Activated CD8-positive, alpha-beta memory T cell treated with anti-CD3 and anti-CD28 coated beads for 24 hours (primary cell): ENCODE results near the gene NDFIP1.
A peak's percentile ranks its signal among the peaks of the same experiment; 100 is the strongest.

Experiments used
- DNase-seq: peaks from one replicate; pipeline ENCODE4 v3.0.0-alpha.2; 2020

Gene NDFIP1

GRCh38 chr5:142095035-142095434 is 13.5 kb upstream of the NDFIP1 start:
- peak; percentile 76 for DNase-seq

GRCh38 chr5:142095651-142096330 is 12.8 kb upstream of the NDFIP1 start:
- DNase-seq, result peak; percentile 83

GRCh38 chr5:142096382-142096781 is 12.2 kb upstream of the NDFIP1 start:
- no peak for DNase-seq

GRCh38 chr5:142097681-142098080 is 10.9 kb upstream of the NDFIP1 start:
- DNase-seq, result no peak

- DNase-seq, result no peak
These were observed 10.3 kb upstream of the NDFIP1 start for GRCh38 chr5:142098275-142098674.

- DNase-seq, result no peak
These were observed 9.6 kb upstream of the NDFIP1 start for GRCh38 chr5:142098931-142099330.

GRCh38 chr5:142100307-142100706 is 8.3 kb upstream of the NDFIP1 start:
- no peak for DNase-seq

- DNase-seq, result no peak
These were observed 5.4 kb upstream of the NDFIP1 start for GRCh38 chr5:142102980-142103740.

GRCh38 chr5:142104491-142104890 is 4.1 kb upstream of the NDFIP1 start:
- DNase-seq, result no peak

GRCh38 chr5:142106061-142106460 is 2.5 kb upstream of the NDFIP1 start:
- DNase-seq, result no peak

- no peak for DNase-seq
These were observed 1.4 kb upstream of the NDFIP1 start for GRCh38 chr5:142107036-142107735.

GRCh38 chr5:142107736-142108431 is 695 bp upstream of the NDFIP1 start:
- DNase-seq, result no peak

GRCh38 chr5:142109331-142110045 is 909 bp downstream of the NDFIP1 start:
- DNase-seq, result no peak

GRCh38 chr5:142110046-142110531 is 1.5 kb downstream of the NDFIP1 start:
- DNase-seq, result no peak

- DNase-seq, result no peak
These were observed 2.6 kb downstream of the NDFIP1 start for GRCh38 chr5:142110988-142111687.

- DNase-seq, result no peak
These were observed 6.1 kb downstream of the NDFIP1 start for GRCh38 chr5:142114687-142115086.

GRCh38 chr5:142115937-142116614 is 7.5 kb downstream of the NDFIP1 start:
- no peak for DNase-seq

- no peak for DNase-seq
These were observed 9.1 kb downstream of the NDFIP1 start for GRCh38 chr5:142117579-142118151.

- DNase-seq, result no peak
These were observed 9.6 kb downstream of the NDFIP1 start for GRCh38 chr5:142118155-142118686.

GRCh38 chr5:142119051-142119625 is 10.6 kb downstream of the NDFIP1 start:
- DNase-seq, result no peak
